GM23338 (cell line): ENCODE data around the gene CENPO. TPM values are rescaled to one million over a fixed set of nuclear protein-coding genes. Genes with fewer than 3 reads are reported as not detected.

ENCODE experiments used
- ATAC-seq: fragments of 200-7000 bp; cut with Tn5 transposase; 3 replicates; pipeline ENCODE4 v1.9.1; 2020
- DNase-seq: peaks from one replicate; pipeline ENCODE4 v3.0.0-alpha.2; 2015; ENCODE audit warnings: low spot score
- H2AFZ ChIP-seq: fragments of 200-600 bp; sonication (generic); 2 replicates; pipeline ENCODE4 v1.8.0; 2016; ENCODE audit warnings: antibody characterized with exemption, mild to moderate bottlenecking, moderate library complexity
- H3F3A ChIP-seq: fragments of 200-600 bp; sonication (generic); replicated peaks from 2 replicates; pipeline ENCODE4 v1.8.0; 2017; ENCODE audit warnings: antibody characterized with exemption, mixed run types, low read depth
- H3K27ac ChIP-seq: fragments of 200-600 bp; sonication (generic); 2 replicates; pipeline ENCODE4 v1.6.1; 2016; ENCODE audit warnings: low read depth
- H3K27me3 ChIP-seq: fragments of 200-600 bp; sonication (generic); 2 replicates; pipeline ENCODE4 v1.8.0; 2016; ENCODE audit warnings: mild to moderate bottlenecking, mixed run types, moderate library complexity; ENCODE audit not compliant: insufficient read depth
- H3K36me3 ChIP-seq: fragments of 200-600 bp; sonication (generic); 2 replicates; pipeline ENCODE4 v1.8.0; 2016; ENCODE audit warnings: mild to moderate bottlenecking; ENCODE audit not compliant: insufficient read depth
- H3K4me1 ChIP-seq: fragments of 200-600 bp; sonication (generic); 2 replicates; pipeline ENCODE4 v1.8.0; 2016; ENCODE audit warnings: mild to moderate bottlenecking, moderate library complexity; ENCODE audit not compliant: insufficient read depth
- H3K4me2 ChIP-seq: fragments of 200-600 bp; sonication (generic); 2 replicates; pipeline ENCODE4 v1.7.1; 2017; ENCODE audit warnings: mixed run types
- H3K4me3 ChIP-seq: fragments of 200-600 bp; sonication (generic); 2 replicates; pipeline ENCODE4 v1.6.1; 2016; ENCODE audit warnings: mixed run types
- H3K79me2 ChIP-seq: fragments of 200-600 bp; sonication (generic); replicated peaks from 2 replicates; pipeline ENCODE4 v1.8.0; 2017; ENCODE audit warnings: mild to moderate bottlenecking; ENCODE audit not compliant: insufficient read depth
- H3K9me2 ChIP-seq: fragments of 200-600 bp; sonication (generic); 2 replicates; pipeline ENCODE4 v1.8.0; 2017; ENCODE audit not compliant: insufficient read depth
- H4K20me1 ChIP-seq: fragments of 200-600 bp; sonication (generic); replicated peaks from 2 replicates; pipeline ENCODE4 v1.8.0; 2017; ENCODE audit warnings: mild to moderate bottlenecking; ENCODE audit not compliant: insufficient read depth
- H3K27ac Mint-ChIP-seq: 2 replicates; pipeline ENCODE4 v1.8.0; 2020; ENCODE audit warnings: inconsistent platforms, mild to moderate bottlenecking, moderate library complexity, mixed read lengths
- H3K27me3 Mint-ChIP-seq: 3 replicates; pipeline ENCODE4 v1.8.0; 2022; ENCODE audit warnings: low read depth, mild to moderate bottlenecking, moderate library complexity, mixed read lengths, inconsistent platforms; ENCODE audit not compliant: insufficient read depth, poor library complexity
- H3K36me3 Mint-ChIP-seq: 3 replicates; pipeline ENCODE4 v1.8.0; 2021; ENCODE audit warnings: low read depth, mild to moderate bottlenecking, inconsistent platforms, moderate library complexity, mixed read lengths
- H3K4me1 Mint-ChIP-seq: 3 replicates; pipeline ENCODE4 v1.8.0; 2020; ENCODE audit warnings: mild to moderate bottlenecking, inconsistent platforms, mixed read lengths
- H3K4me3 Mint-ChIP-seq: 3 replicates; pipeline ENCODE4 v1.8.0; 2021; ENCODE audit warnings: moderate library complexity, mild to moderate bottlenecking, inconsistent platforms, mixed read lengths
- H3K9me3 Mint-ChIP-seq: 3 replicates; pipeline ENCODE4 v1.8.0; 2020; ENCODE audit warnings: moderate library complexity, mild to moderate bottlenecking, inconsistent platforms, mixed read lengths
- CTCF ChIP-seq, 2 experiments: fragments of 200-600 bp in 1 of 2; sonication (generic) in 1 of 2; conservative IDR thresholded peaks; 2 replicates each; pipeline versions ENCODE4 v1.5.1 to v1.6.1; 2016 to 2017; ENCODE audit warnings: antibody characterized with exemption in 2 of 2, low read depth in 2 of 2, mild to moderate bottlenecking in 2 of 2, moderate library complexity in 1 of 2
- ETS1 ChIP-seq: IDR thresholded peaks from 2 replicates; pipeline ENCODE4 v1.6.1; 2016; ENCODE audit warnings: antibody characterized with exemption
- EZH2phosphoT487 ChIP-seq: fragments of 200-600 bp; sonication (generic); IDR thresholded peaks from one replicate; pipeline ENCODE4 v1.8.1; 2018; ENCODE audit warnings: antibody characterized with exemption; ENCODE audit not compliant: unreplicated experiment
- JUNB ChIP-seq: IDR thresholded peaks from one replicate; pipeline ENCODE4 v1.6.1; 2016; ENCODE audit warnings: antibody characterized with exemption; ENCODE audit not compliant: unreplicated experiment
- POLR2AphosphoS5 ChIP-seq: IDR thresholded peaks from 2 replicates; pipeline ENCODE4 v1.6.1; 2016; ENCODE audit warnings: antibody characterized with exemption, low read depth
- ZNF331 ChIP-seq: fragments of 250-450 bp; sonication (Bioruptor Pico); IDR thresholded peaks from 2 replicates; pipeline ENCODE4 v1.5.0; 2020; ENCODE audit warnings: low read depth, mild to moderate bottlenecking, moderate library complexity
- ZNF462 ChIP-seq: fragments of 250-450 bp; sonication (Bioruptor Pico); IDR thresholded peaks from 2 replicates; pipeline ENCODE4 v1.5.0; 2020; ENCODE audit warnings: mild to moderate bottlenecking, moderate library complexity
- polyA plus RNA-seq: library from polyadenylated mRNA; unstranded; fragments of >200 nt; fragmentation: Nextera tagmentation; extraction: Ambion mirVana; gene quantifications from 2 replicates; pipeline ENCODE4 v1.2.1, GENCODE V29; 2016
- total RNA-seq: library from RNA; depleted of rRNA; stranded (reverse); fragments of >200 nt; shearing (Covaris generic); gene quantifications from 2 replicates; pipeline ENCODE4 v1.2.3, GENCODE V29; 2014

The CENPO gene
- total and polyA plus RNA-seq, 2 experiments from 2014 or later, result 27.0 to 44.7 TPM

GRCh38 chr2:24791452-24791851, 1.8 kb upstream of the CENPO start (continued):
- no peak for TF ChIP-seq ZNF462 (CRISPR knock-in tag)
- TF ChIP-seq EZH2phosphoT487, result no peak
- TF ChIP-seq CTCF (conservative IDR thresholded peaks at IDR 0.05; ENCODE audit: low read depth in 2 of 2), result no peak
- TF ChIP-seq POLR2AphosphoS5, result no peak

GRCh38 chr2:24792542-24792873, 717 bp upstream of the CENPO start:
- H3K4me1 Mint-ChIP-seq, result peaks cover 31% of the 10 kb centered on the region
- peak overlapping the region; percentile 100 for H3K27ac Mint-ChIP-seq
- H3F3A ChIP-seq, result no peaks in the 10 kb centered on the region
- no peak for DNase-seq
- H3K4me2 ChIP-seq, result peak overlapping the region; percentile 94
- no peaks in the 10 kb centered on the region for H3K27me3 ChIP-seq
- peaks cover 40% of the 10 kb centered on the region for H3K36me3 Mint-ChIP-seq
- peaks cover 15% of the 10 kb centered on the region for H3K27me3 Mint-ChIP-seq
- H3K79me2 ChIP-seq, result peaks cover 41% of the 10 kb centered on the region
- H3K9me3 Mint-ChIP-seq, result no peaks in the 10 kb centered on the region
- peaks cover 27% of the 10 kb centered on the region for H3K4me1 ChIP-seq
- no peaks in the 10 kb centered on the region for H3K36me3 ChIP-seq
- H2AFZ ChIP-seq, result peak overlapping the region; percentile 79
- peaks cover 22% of the 10 kb centered on the region for H4K20me1 ChIP-seq
- H3K9me2 ChIP-seq, result no peaks in the 10 kb centered on the region
- peak overlapping the region; percentile 98 for H3K27ac ChIP-seq
- H3K4me3 Mint-ChIP-seq, result peak overlapping the region; percentile 98
- no peak for ATAC-seq
- peak overlapping the region; percentile 80 for H3K4me3 ChIP-seq
- TF ChIP-seq ZNF331 (CRISPR knock-in tag) (no peak), ZNF462 (CRISPR knock-in tag) (no peak), POLR2AphosphoS5 (no peak), JUNB (no peak), ETS1 (no peak)
